ENCODE measurements around the gene EP400.
"Not testable (repeated sequence)": the region's sequence is repeated elsewhere in the genome, so short reads cannot be mapped to it uniquely, and the experiment has no call there.

EP400 gene

GRCh38 chr12:132070298-132070697 is 120.6 kb downstream of the EP400 start:
- no peak for DNase-seq

- no peak for DNase-seq
Measured at GRCh38 chr12:132071040-132071810, 121.5 kb downstream of the EP400 start.

GRCh38 chr12:132071830-132072384 is 122.2 kb downstream of the EP400 start:
- no peak for DNase-seq

- no peak for DNase-seq
Measured at GRCh38 chr12:132074216-132074615, 124.5 kb downstream of the EP400 start.

GRCh38 chr12:132075026-132075713 is 125.4 kb downstream of the EP400 start:
- DNase-seq: no peak

- DNase-seq: no peak
Measured at GRCh38 chr12:132075714-132076553, 126.2 kb downstream of the EP400 start.

GRCh38 chr12:132076711-132077110 is 127.0 kb downstream of the EP400 start:
- DNase-seq: no peak

- DNase-seq: no peak
Measured at GRCh38 chr12:132077322-132078100, 127.8 kb downstream of the EP400 start.

- no peak for DNase-seq
Measured at GRCh38 chr12:132078190-132078589, 128.4 kb downstream of the EP400 start.

- no peak for DNase-seq
Measured at GRCh38 chr12:132079200-132079599, 129.5 kb downstream of the EP400 start.

GRCh38 chr12:132079695-132080094 is 130.0 kb downstream of the EP400 start:
- DNase-seq: no peak

GRCh38 chr12:132080515-132080914 is 130.8 kb downstream of the EP400 start:
- not testable (repeated sequence) for DNase-seq

GRCh38 chr12:132081423-132081822 is 131.7 kb downstream of the EP400 start:
- no peak for DNase-seq

- no peak for DNase-seq
Measured at GRCh38 chr12:132083614-132083940, 133.8 kb downstream of the EP400 start.

GRCh38 chr12:132083941-132084620 is 134.3 kb downstream of the EP400 start:
- peak; percentile 81 to 86 for DNase-seq

- DNase-seq: peak; percentile 25 to 39
Measured at GRCh38 chr12:132084621-132085290, 135.0 kb downstream of the EP400 start.

- DNase-seq: no peak
Measured at GRCh38 chr12:132085291-132085635, 135.5 kb downstream of the EP400 start.

GRCh38 chr12:132089407-132089910 is 139.7 kb downstream of the EP400 start:
- DNase-seq: no peak

GRCh38 chr12:132094269-132094891 is 144.6 kb downstream of the EP400 start:
- DNase-seq: no peak
